ENCODE measurements around the gene CDH4. TPM values are rescaled to one million over a fixed set of nuclear protein-coding genes. Genes with fewer than 3 reads are reported as not detected.

Gene CDH4
- total RNA-seq, 1 experiment from 2014 or later: not detected

DNA sequence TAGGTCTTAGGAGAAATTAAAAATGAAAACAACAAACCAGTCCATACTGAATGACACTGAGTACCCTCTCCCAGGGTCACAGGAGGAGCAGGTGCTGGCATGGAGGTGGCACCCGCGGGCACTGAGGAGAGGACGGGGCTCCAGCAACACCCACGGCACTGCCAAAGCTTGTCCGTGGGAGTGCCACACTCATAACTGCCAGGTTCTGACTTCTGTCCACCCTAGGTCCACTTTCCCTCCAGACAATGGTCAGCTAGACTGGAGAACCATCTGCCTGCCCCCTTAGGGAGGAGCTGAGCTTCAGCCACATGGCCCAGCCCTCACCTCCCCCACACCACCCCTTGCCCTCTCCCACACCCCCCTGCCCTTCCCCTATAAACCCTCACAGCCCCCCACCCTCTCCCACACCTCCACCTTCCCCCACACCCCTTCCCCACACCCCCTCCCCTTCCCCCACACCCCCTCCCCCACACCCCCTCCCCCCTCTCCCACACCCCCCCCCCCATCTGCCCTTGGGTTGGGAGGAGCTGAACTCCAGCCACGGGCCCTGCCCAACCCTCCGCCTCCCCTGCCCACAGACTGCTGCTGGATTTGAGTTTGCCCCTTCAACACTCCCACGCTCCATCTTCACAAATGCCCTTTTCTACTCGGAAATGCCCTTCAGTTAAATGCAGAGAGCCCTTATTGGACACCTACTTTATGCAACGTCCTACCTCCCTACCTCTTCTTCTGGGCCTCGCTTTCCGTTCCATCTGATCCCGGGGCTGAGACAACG lies 684.1 kb downstream of the CDH4 start:
- no peak overlapping the region for H3K4me3 ChIP-seq (ENCODE audit: low read depth in 2 of 2, low read length in 2 of 2)
- no TSS peak for BruUV-seq (replicated peaks)
- in situ Hi-C loops (cut with HindIII; ENCODE audit: low pct_unique_long_range_greater_than_20kb, low sequenced_read_pairs) (no loop called here), intact Hi-C loops (cut with micrococcal nuclease; ENCODE audit: unreplicated experiment) (no loop called here)
- no peaks in the 10 kb centered on the region for H3K36me3 ChIP-seq (ENCODE audit: control insufficient read depth, insufficient read depth, low read length)
- TF ChIP-seq, protein P1, sequence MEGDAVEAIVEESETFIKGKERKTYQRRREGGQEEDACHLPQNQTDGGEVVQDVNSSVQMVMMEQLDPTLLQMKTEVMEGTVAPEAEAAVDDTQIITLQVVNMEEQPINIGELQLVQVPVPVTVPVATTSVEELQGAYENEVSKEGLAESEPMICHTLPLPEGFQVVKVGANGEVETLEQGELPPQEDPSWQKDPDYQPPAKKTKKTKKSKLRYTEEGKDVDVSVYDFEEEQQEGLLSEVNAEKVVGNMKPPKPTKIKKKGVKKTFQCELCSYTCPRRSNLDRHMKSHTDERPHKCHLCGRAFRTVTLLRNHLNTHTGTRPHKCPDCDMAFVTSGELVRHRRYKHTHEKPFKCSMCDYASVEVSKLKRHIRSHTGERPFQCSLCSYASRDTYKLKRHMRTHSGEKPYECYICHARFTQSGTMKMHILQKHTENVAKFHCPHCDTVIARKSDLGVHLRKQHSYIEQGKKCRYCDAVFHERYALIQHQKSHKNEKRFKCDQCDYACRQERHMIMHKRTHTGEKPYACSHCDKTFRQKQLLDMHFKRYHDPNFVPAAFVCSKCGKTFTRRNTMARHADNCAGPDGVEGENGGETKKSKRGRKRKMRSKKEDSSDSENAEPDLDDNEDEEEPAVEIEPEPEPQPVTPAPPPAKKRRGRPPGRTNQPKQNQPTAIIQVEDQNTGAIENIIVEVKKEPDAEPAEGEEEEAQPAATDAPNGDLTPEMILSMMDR (IDR thresholded peaks at IDR 0.05): no peak
- TF ChIP-seq POLR2AphosphoS5 (IDR thresholded peaks at IDR 0.05; ENCODE audit: low read depth, low read length) (no peak), SIN3A (IDR thresholded peaks at IDR 0.05; ENCODE audit: borderline replicate concordance, insufficient read depth, low read depth, low read length) (no peak), TCF7L2 (IDR thresholded peaks at IDR 0.05; ENCODE audit: low read depth, low read length) (no peak)
- TF ChIP-seq, protein P2, sequence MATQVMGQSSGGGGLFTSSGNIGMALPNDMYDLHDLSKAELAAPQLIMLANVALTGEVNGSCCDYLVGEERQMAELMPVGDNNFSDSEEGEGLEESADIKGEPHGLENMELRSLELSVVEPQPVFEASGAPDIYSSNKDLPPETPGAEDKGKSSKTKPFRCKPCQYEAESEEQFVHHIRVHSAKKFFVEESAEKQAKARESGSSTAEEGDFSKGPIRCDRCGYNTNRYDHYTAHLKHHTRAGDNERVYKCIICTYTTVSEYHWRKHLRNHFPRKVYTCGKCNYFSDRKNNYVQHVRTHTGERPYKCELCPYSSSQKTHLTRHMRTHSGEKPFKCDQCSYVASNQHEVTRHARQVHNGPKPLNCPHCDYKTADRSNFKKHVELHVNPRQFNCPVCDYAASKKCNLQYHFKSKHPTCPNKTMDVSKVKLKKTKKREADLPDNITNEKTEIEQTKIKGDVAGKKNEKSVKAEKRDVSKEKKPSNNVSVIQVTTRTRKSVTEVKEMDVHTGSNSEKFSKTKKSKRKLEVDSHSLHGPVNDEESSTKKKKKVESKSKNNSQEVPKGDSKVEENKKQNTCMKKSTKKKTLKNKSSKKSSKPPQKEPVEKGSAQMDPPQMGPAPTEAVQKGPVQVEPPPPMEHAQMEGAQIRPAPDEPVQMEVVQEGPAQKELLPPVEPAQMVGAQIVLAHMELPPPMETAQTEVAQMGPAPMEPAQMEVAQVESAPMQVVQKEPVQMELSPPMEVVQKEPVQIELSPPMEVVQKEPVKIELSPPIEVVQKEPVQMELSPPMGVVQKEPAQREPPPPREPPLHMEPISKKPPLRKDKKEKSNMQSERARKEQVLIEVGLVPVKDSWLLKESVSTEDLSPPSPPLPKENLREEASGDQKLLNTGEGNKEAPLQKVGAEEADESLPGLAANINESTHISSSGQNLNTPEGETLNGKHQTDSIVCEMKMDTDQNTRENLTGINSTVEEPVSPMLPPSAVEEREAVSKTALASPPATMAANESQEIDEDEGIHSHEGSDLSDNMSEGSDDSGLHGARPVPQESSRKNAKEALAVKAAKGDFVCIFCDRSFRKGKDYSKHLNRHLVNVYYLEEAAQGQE (IDR thresholded peaks at IDR 0.05; ENCODE audit: insufficient read depth in 1 of 2, low read depth in 2 of 2, low read length in 1 of 2): no peak
- ChIA-PET POLR2A (no interaction called here), CTCF (no interaction called here)
- DNase-seq (ENCODE audit: low read depth, low spot score) (no peak), ATAC-seq (no peak)
- H3K27me3 ChIP-seq (ENCODE audit: control insufficient read depth, insufficient read depth, low read length): no peaks in the 10 kb centered on the region
- no peaks in the 10 kb centered on the region for H3K4me1 ChIP-seq (ENCODE audit: control insufficient read depth, insufficient read depth, low read length)
- no peak overlapping the region for H3K27ac ChIP-seq (ENCODE audit: low read length)
- no peaks in the 10 kb centered on the region for H3K9me3 ChIP-seq (ENCODE audit: control insufficient read depth, insufficient read depth, low read depth, low read length)

DNA sequence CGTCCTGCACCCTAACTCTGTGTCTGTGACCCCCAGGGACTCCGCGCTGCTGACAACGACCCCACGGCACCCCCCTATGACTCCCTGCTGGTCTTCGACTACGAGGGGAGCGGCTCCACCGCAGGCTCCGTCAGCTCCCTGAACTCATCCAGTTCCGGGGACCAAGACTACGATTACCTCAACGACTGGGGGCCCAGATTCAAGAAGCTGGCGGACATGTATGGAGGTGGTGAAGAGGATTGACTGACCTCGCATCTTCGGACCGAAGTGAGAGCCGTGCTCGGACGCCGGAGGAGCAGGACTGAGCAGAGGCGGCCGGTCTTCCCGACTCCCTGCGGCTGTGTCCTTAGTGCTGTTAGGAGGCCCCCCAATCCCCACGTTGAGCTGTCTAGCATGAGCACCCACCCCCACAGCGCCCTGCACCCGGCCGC lies 684.7 kb downstream of the CDH4 start:
- H3K27ac ChIP-seq (ENCODE audit: low read length): no peak overlapping the region
- ATAC-seq (no peak), DNase-seq (ENCODE audit: low read depth, low spot score) (no peak)
- H3K27me3 ChIP-seq (ENCODE audit: control insufficient read depth, insufficient read depth, low read length): no peaks in the 10 kb centered on the region
- no peak overlapping the region for H3K4me3 ChIP-seq (ENCODE audit: low read depth in 2 of 2, low read length in 2 of 2)
- H3K4me1 ChIP-seq (ENCODE audit: control insufficient read depth, insufficient read depth, low read length): no peaks in the 10 kb centered on the region
- CTCF ChIA-PET: no interaction called here
- in situ Hi-C loops (cut with HindIII; ENCODE audit: low pct_unique_long_range_greater_than_20kb, low sequenced_read_pairs) (no loop called here), intact Hi-C loops (cut with micrococcal nuclease; ENCODE audit: unreplicated experiment) (no loop called here)
- H3K9me3 ChIP-seq (ENCODE audit: control insufficient read depth, insufficient read depth, low read depth, low read length): no peaks in the 10 kb centered on the region
- no peak for TF ChIP-seq TCF7L2 (IDR thresholded peaks at IDR 0.05; ENCODE audit: low read depth, low read length)
- no peak for TF ChIP-seq SIN3A (IDR thresholded peaks at IDR 0.05; ENCODE audit: borderline replicate concordance, insufficient read depth, low read depth, low read length)
- no peak for TF ChIP-seq POLR2AphosphoS5 (IDR thresholded peaks at IDR 0.05; ENCODE audit: low read depth, low read length)
- TF ChIP-seq, protein P1 (IDR thresholded peaks at IDR 0.05): no peak
- TF ChIP-seq, protein P2 (IDR thresholded peaks at IDR 0.05; ENCODE audit: insufficient read depth in 1 of 2, low read depth in 2 of 2, low read length in 1 of 2): no peak
- no peaks in the 10 kb centered on the region for H3K36me3 ChIP-seq (ENCODE audit: control insufficient read depth, insufficient read depth, low read length)
- POLR2A ChIA-PET: no interaction called here
- no TSS peak for BruUV-seq (replicated peaks)
